AG04449 (cell line): Measurements from ENCODE around the gene SDK1.

Experiments used
- CTCF ChIA-PET: fragments of 350-600 bp; formaldehyde crosslinking; extraction: SDS; loops from one replicate; lab custom pipeline; 2021; ENCODE audit warnings: antibody characterized with exemption; lab: Yijun Ruan, JAX
- POLR2A ChIA-PET: fragments of 400-600, 350-600 bp; formaldehyde crosslinking; extraction: SDS; loops from one replicate; lab custom pipeline; 2020; ENCODE audit warnings: antibody characterized with exemption, inconsistent platforms; lab: Yijun Ruan, JAX
- DNase-seq: peaks from one replicate; pipeline ENCODE4 v3.0.0-alpha.2; 2010; ENCODE audit warnings: low read depth, low spot score
- H3K4me3 ChIP-seq: 2 replicates; pipeline ENCODE4 v1.5.1; 2011; ENCODE audit warnings: low read depth, mild to moderate bottlenecking, control low read depth, low read length
- TF ChIP-seq, protein P1 (sequence below): IDR thresholded peaks from one replicate; pipeline ENCODE4 v1.5.1; 2011; ENCODE audit warnings: mild to moderate bottlenecking, moderate library complexity, low read length, control low read depth, inconsistent platforms; ENCODE audit not compliant: insufficient read depth; ENCODE audit errors: missing control alignments

The SDK1 gene

DNA sequence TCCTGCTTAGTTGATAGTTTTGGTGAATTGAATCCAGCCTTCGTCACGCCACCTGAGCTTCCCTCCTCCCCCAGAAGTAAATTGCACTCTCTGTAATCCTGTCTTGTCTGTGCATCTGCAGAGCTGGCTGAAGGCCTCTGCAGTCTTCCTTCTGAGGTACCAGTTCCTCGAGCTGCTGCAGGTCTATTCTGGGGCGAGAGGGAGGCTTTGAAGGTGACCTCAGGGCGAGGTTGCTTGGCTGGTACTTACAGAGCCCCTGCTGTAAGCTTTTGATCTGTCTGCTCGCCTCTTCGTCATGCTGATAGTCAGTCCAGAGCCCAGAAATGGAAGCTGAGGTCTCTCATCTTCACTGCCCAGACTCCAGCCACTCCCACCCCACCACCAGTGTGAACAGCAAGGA, 867.5 kb downstream of the SDK1 start:
- no peak for DNase-seq
- H3K4me3 ChIP-seq: no peak overlapping the region
- ChIA-PET POLR2A (no interaction called here), CTCF (no interaction called here)
- TF ChIP-seq, protein P1, sequence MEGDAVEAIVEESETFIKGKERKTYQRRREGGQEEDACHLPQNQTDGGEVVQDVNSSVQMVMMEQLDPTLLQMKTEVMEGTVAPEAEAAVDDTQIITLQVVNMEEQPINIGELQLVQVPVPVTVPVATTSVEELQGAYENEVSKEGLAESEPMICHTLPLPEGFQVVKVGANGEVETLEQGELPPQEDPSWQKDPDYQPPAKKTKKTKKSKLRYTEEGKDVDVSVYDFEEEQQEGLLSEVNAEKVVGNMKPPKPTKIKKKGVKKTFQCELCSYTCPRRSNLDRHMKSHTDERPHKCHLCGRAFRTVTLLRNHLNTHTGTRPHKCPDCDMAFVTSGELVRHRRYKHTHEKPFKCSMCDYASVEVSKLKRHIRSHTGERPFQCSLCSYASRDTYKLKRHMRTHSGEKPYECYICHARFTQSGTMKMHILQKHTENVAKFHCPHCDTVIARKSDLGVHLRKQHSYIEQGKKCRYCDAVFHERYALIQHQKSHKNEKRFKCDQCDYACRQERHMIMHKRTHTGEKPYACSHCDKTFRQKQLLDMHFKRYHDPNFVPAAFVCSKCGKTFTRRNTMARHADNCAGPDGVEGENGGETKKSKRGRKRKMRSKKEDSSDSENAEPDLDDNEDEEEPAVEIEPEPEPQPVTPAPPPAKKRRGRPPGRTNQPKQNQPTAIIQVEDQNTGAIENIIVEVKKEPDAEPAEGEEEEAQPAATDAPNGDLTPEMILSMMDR: no peak

DNA sequence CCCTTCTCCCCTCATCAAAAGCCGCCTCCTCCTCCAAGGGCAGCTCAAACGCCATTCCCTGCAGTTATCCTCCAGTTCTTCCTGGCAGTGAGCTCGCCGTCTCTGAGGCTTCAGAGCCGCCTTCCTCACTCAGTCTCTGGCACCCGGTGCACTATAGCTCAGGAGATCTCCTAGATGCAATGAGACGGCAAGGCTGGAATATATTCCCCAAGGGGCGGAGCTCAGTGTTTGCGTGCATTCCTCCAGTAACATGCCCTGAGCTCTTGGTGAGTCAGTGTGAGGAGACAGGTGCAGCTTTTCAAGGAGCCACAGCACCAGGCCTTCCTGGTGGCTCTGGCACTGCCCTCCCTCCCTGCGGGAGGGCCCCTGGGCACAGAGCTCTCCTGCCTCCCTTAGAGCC, 868.4 kb downstream of the SDK1 start:
- no peak for DNase-seq
- POLR2A ChIA-PET: interaction anchor here (0.6 kb wide), 1 partner anchor 1291 kb away, joined by 3 read pairs; no protein-coding TSS in a partner anchor
- no peak overlapping the region for H3K4me3 ChIP-seq
- TF ChIP-seq, protein P1: no peak
- CTCF ChIA-PET: no interaction called here

DNA sequence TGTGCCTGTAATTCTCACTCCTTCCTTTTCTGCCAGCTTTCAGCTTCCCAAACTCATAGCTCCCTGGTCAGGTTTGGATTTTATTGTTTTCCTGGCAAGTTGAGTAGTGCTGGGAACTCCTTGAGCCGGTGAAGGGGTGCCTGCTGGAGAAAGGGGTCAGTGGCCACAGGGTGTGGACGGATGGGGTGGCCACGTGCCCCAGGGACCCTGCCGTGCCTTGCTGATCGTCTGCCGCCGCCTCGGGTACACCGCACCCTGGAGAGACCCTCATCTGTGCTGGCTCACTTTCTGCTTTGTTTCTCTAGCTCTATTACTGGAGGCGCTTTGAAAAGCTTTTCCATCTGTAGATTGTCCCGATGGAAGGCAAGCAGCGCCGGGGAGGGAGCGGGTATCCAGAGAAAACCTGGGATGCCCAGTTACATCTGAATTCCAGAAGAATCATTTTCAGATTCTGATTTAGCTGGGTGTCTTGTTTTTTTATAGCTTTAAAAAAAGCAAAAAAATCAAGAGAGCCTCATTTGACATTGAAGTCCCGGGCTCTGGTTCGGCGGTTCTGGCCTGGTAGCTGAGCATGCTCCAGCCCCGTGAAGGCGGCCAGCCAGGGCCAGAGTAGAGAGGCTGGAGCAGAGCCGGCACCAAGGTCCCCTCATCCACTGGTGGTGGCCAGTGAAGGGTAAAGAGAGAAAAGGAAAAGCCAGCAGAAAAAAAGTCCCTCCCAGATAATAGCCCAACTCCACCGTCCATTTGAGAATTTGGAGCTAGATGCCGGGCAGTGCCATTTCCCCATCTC, 870.1 kb downstream of the SDK1 start:
- TF ChIP-seq, protein P1: no peak
- no peak overlapping the region for H3K4me3 ChIP-seq
- ChIA-PET POLR2A (no interaction called here), CTCF (no interaction called here)
- DNase-seq: no peak

DNA sequence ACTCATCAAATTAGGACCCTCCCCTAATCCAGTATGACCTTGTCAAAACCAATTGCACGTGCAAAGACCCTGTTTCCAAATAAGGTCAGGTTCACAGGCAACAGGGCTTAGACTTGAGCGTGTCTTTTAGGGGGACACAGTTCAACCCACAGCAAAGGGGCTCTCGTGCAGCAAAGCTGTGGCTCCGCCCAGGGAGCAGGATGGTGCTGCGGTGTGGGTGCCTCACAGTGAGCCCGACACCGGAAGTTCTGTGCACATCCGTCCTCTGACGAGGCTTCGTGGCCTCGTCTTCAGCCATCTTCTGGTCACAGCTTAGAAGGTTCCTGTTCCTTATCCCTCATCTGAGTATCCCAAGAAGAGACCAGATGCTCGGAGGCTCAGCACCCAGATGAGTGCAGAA, 871.8 kb downstream of the SDK1 start:
- POLR2A ChIA-PET: no interaction called here

DNA sequence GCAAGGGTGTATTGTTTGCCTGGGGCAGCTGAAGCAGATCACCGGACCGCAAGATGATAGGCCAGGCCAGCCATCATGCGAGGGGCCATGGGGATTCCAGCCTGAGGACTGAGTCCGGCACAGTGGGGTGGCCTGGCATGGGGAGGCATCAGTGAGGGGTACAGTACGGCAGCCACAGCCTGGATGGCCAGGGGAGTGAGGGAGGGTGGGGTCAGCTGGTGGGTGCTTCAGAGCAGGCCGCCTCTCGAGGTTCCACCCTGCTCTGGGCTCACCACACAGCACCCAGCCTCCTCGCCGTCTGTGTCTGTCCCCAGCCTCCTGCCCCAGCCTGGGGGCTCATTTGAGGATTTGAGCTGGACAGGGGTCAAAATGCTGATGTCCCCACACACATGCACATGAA, 872.6 kb downstream of the SDK1 start:
- DNase-seq: no peak
- TF ChIP-seq, protein P1: no peak
- no peak overlapping the region for H3K4me3 ChIP-seq
- ChIA-PET CTCF (no interaction called here), POLR2A (no interaction called here)

More for the DNA sequence above, 871.8 kb downstream of the SDK1 start:
- TF ChIP-seq, protein P1: no peak
- DNase-seq: no peak
- CTCF ChIA-PET: no interaction called here
- H3K4me3 ChIP-seq: no peak overlapping the region

DNA sequence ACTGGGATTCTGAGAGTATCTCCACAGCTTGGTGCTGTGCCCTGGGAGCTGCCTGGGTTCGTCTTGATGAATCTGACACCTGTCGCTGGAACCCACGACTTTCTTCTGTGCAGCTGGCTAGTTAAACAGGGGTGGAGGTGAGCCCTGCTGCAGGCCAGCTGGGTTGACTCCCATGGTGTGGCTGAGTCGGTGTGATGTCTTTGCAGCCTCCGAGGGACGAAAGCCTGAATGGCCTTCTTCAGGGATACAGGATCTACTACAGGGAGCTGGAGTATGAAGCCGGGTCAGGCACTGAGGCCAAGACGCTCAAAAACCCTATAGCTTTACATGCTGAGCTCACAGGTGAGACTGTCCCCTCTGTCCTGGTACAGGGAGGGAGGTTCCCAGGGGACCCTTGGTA, 873.0 kb downstream of the SDK1 start:
- CTCF ChIA-PET: no interaction called here
- TF ChIP-seq, protein P1: no peak
- POLR2A ChIA-PET: no interaction called here
- H3K4me3 ChIP-seq: no peak overlapping the region
- DNase-seq: no peak
